Muscle layer of colon (tissue), 2 donors: ENCODE results near the gene HEXD.

Experiments used
- H3K27ac ChIP-seq: one replicate; pipeline ENCODE4 v1.7.0; 2013; ENCODE audit warnings: low read depth, mild to moderate bottlenecking, low read length, moderate library complexity
- H3K27me3 ChIP-seq, 2 donors: one replicate each; pipeline ENCODE4 v1.7.0; 2013; ENCODE audit warnings: low read length in 2 of 2, mild to moderate bottlenecking in 2 of 2; ENCODE audit not compliant: insufficient read depth in 2 of 2, control insufficient read depth in 1 of 2
- H3K36me3 ChIP-seq: one replicate; pipeline ENCODE4 v1.7.0; 2013; ENCODE audit warnings: mild to moderate bottlenecking, low read length; ENCODE audit not compliant: insufficient read depth
- H3K4me1 ChIP-seq: one replicate; pipeline ENCODE4 v1.7.0; 2013; ENCODE audit warnings: mild to moderate bottlenecking, low read length; ENCODE audit not compliant: insufficient read depth
- H3K4me3 ChIP-seq, 2 donors: one replicate each; pipeline ENCODE4 v1.7.0; 2013; ENCODE audit warnings: low read length in 2 of 2, low read depth in 1 of 2, mild to moderate bottlenecking in 1 of 2, moderate library complexity in 1 of 2
- H3K9ac ChIP-seq: one replicate; pipeline ENCODE4 v1.7.0; 2013; ENCODE audit warnings: low read length
- H3K9me3 ChIP-seq: one replicate; pipeline ENCODE4 v1.7.0; 2013; ENCODE audit warnings: mild to moderate bottlenecking, low read length
- donor health status: abdominal sarcoma.
- donor health status: Adenocarcinoma of cecum.

The HEXD gene

DNA sequence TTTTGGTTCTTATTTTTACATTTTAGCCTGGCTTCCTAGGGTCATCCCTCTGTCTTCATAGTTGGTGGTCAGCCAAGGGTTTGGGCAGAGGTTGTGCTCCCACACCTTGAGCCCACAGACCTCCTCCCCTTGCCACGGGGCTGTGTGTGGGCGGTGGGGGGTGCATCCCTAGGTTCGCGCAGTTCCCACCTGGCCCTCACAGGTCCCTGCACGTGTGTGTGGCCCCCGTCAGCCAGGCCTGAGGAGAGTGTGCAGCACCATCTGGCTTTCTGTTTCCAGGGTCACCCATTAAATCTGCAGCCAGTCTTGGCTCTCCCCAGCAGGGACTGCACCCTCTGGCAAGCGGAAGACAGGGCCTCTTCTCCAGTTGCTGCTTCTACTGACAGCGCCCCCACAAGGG is 13.9 kb downstream of the HEXD start:
- no peaks in the 10 kb centered on the region for H3K27me3 ChIP-seq
- H3K9me3 ChIP-seq, result no peaks in the 10 kb centered on the region
- H3K4me1 ChIP-seq, result no peaks in the 10 kb centered on the region
- H3K9ac ChIP-seq, result no peak overlapping the region
- no peak overlapping the region for H3K27ac ChIP-seq
- no peaks in the 10 kb centered on the region for H3K36me3 ChIP-seq
- H3K4me3 ChIP-seq, result no peak overlapping the region

DNA sequence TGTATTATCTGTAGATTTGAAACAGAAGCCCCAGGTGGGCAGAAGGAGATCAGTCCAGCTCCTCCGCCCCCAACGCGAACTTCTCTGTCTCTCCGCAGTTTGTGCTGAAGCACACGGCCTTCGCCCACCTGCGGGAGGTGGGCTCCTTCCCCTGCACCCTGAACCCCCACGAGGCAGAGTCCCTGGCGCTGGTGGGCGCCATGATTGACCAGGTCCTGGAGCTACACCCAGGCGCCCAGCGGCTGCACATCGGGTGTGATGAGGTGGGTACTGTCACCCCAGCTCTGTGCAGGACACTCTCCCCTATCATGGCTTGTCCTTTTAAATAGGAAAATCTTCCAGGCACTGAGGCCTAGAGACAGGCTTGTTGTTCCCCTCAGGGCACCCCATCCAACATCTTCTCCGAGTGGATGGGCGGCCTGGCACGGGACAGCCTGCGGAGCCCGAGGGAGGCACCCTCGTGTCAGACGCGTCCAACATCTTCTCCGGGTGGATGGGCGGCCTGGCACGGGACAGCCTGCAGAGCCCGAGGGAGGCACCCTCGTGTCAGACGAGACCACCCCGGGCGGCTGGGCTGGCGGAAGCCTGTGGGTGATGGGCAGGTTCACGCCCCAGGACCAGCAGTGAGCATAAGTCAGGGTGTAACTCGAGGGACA is 15.5 kb downstream of the HEXD start:
- H3K4me1 ChIP-seq, result no peaks in the 10 kb centered on the region
- H3K27ac ChIP-seq, result no peak overlapping the region
- H3K36me3 ChIP-seq, result no peaks in the 10 kb centered on the region
- no peaks in the 10 kb centered on the region for H3K27me3 ChIP-seq
- no peaks in the 10 kb centered on the region for H3K9me3 ChIP-seq
- no peak overlapping the region for H3K4me3 ChIP-seq
- no peak overlapping the region for H3K9ac ChIP-seq

DNA sequence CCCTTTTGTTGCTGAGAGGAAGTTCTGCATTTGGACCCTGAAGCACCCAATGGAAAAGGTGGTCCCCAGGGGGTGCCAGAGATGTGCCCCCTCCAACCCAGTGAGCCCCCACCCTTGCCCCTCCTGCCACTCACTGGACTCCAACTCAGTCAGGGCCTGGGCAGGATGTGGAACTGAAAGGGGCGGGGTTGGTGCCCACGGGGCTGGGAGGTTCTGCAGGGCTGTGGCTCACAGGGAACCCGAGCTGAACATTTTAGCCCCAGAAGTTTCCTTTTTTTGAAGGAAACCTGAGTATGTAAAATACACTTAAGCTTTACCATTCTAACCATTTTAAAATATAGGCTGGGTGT is 16.0 kb downstream of the HEXD start:
- no peaks in the 10 kb centered on the region for H3K27me3 ChIP-seq
- H3K36me3 ChIP-seq, result no peaks in the 10 kb centered on the region
- H3K27ac ChIP-seq, result no peak overlapping the region
- no peaks in the 10 kb centered on the region for H3K9me3 ChIP-seq
- H3K4me3 ChIP-seq, result no peak overlapping the region
- no peaks in the 10 kb centered on the region for H3K4me1 ChIP-seq
- H3K9ac ChIP-seq, result no peak overlapping the region

DNA sequence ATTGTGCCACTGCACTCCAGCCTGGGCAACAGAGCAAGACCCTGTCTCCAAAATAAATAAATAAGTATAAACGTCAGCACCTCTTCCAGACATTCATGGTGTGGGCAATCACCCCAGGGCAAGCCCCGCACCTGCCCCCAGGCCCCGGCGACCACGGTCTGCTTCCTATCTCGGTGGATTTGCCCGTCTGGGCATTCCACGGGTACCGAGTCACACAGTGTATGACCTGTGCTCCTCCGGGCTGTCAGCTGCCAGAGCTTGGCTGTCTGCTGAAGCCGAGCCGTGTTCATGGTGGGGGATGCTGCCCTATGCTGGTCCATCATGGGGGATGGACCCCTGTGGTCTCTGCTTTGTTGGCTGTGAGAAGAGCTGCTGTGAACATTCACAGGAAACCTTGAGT is 17.0 kb downstream of the HEXD start:
- Histone ChIP-seq H3K9me3 (no peaks in the 10 kb centered on the region), H3K27ac (no peak overlapping the region), H3K27me3 (no peaks in the 10 kb centered on the region), H3K4me1 (no peaks in the 10 kb centered on the region), H3K4me3 (no peak overlapping the region), H3K9ac (no peak overlapping the region), H3K36me3 (no peaks in the 10 kb centered on the region)

DNA sequence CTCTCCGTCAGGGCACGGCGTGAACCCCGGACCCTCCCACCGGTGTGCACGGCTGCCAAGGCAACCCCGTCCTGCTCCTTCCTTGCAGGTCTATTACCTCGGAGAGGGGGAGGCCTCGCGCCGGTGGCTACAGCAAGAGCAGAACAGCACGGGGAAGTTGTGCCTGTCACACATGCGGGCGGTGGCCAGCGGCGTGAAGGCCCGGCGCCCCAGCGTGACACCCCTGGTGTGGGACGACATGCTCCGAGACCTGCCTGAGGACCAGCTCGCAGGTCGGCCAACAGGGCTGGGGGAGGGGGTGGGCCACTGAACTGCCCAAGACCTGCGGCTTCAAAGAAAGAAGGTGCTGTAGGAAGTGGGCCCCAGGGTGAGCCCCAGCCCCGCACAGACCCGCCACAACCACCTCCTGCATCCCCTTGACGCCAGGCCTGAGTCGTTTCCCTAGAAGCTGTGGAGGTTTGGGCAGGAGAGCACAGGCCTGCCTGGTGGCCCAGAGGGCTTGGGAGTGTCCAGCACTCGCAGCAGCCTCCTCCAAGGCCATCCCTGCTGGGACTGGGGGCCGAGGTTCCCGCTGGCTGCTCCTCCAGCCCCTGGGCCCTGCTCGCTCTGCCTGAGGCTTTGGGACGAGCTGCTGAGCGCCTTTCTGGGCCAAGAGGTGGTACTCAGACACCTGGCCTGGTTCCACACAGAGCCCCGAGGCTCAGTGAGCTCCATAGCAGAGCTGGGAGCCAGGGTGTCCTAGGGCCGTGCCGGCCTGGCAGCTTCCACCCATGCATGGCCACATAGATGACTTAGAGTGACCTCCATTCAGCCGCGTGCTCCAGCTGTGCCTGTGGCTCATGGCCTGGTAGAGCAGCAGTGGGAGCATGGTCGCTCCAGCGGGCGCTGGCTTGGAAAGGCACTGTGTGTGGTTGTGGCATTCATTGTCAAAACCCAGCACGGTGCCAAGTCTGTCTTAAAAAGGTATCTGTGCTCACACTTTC is 17.7 kb downstream of the HEXD start:
- Histone ChIP-seq H3K9me3 (no peaks in the 10 kb centered on the region), H3K4me3 (no peak overlapping the region), H3K9ac (no peak overlapping the region), H3K27me3 (no peaks in the 10 kb centered on the region), H3K4me1 (no peaks in the 10 kb centered on the region), H3K27ac (no peak overlapping the region), H3K36me3 (no peaks in the 10 kb centered on the region)

DNA sequence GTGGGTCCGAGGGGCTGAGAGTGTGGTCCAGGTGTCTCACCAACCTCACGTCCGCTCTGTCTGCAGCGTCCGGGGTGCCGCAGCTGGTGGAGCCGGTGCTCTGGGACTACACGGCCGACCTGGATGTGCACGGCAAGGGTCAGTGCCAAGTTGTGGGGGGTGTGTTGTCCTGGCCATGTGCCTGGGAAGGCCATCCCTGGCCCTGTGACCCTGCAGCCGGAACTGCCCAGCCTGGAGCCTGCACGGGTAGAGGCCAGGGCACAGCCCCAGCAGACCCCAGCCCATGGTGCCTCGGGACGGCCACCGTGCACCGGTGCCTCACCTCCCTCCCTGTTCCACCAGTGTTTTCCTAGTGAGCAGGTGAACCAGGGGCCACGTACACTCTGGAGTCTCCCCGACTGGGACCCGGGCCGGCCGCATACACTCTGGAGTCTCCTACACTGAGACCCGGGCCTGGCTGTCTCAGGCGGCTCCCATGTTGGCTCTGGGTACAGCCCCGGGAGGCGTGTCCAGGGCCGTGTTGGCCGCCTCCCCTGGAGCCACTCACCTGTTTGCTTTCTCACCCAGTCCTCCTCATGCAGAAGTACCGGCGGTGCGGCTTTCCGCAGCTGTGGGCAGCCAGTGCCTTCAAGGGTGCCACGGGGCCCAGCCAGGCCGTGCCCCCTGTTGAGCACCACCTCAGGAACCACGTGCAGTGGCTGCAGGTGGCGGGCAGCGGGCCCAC is 18.6 kb downstream of the HEXD start:
- H3K4me3 ChIP-seq, result no peak overlapping the region
- no peak overlapping the region for H3K9ac ChIP-seq
- H3K9me3 ChIP-seq, result no peaks in the 10 kb centered on the region
- no peak overlapping the region for H3K27ac ChIP-seq
- H3K27me3 ChIP-seq, result no peaks in the 10 kb centered on the region
- H3K36me3 ChIP-seq, result no peaks in the 10 kb centered on the region
- no peaks in the 10 kb centered on the region for H3K4me1 ChIP-seq

DNA sequence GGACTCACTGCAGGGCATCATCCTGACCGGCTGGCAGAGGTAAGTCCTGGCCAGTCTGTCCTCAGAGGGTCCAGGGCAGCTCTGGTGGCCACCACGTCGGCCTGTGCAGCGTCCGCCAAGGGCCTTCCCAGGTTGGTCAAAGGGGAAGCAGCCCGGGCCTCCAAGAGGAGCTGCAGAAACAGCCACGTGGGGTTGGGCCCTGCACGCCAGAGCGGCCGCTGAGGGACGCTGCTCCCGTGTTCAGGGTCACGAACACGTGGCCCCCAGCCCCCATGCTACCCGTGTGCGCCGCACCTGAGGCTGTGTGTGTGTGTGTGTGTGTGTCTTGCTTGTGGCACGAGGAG is 19.1 kb downstream of the HEXD start:
- Histone ChIP-seq H3K36me3 (no peaks in the 10 kb centered on the region), H3K4me1 (no peaks in the 10 kb centered on the region), H3K4me3 (no peak overlapping the region), H3K27me3 (no peaks in the 10 kb centered on the region), H3K9ac (no peak overlapping the region), H3K9me3 (no peaks in the 10 kb centered on the region), H3K27ac (no peak overlapping the region)

DNA sequence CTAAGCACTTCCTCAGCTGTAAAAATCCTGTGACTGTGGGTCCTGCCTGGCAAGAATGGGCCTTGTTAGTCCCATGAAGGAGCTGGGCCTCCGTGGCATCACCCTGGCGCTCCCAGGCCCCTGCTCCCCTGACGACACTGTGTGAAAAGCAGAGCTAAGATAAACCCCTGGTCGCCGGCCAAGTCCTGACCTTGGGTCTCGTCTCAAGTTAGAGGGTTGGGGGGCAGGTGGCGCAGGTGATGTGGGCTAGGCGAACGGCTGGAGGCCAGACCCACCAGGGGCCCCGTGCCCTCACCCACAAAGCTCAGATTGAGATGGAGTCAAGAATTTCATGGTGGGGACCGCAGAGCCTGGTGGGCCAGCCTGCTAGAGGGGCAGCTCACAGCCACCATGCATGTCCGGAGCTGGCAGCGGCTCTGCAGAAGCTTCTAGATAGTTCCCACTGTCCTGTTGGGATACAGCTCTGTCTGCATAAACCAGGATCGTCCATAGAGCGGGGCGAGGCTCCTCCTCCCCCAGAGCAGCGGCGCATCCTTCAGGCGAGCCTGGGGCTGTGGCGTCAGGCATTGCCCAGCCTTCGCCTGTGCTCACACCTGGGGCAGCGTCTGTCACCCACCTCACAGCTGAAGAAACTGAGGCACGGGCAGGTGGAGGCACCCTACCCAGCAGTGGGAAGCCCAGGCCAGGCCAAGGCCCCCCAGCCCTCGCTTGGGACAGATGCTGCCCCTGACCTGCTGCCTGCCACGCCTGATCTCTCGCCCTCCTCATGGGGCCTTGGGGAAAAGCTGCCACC is 20.4 kb downstream of the HEXD start:
- Histone ChIP-seq H3K9ac (no peak overlapping the region), H3K4me1 (no peaks in the 10 kb centered on the region), H3K9me3 (no peaks in the 10 kb centered on the region), H3K27ac (no peak overlapping the region), H3K27me3 (no peaks in the 10 kb centered on the region), H3K36me3 (peaks cover 8% of the 10 kb centered on the region), H3K4me3 (no peak overlapping the region)

DNA sequence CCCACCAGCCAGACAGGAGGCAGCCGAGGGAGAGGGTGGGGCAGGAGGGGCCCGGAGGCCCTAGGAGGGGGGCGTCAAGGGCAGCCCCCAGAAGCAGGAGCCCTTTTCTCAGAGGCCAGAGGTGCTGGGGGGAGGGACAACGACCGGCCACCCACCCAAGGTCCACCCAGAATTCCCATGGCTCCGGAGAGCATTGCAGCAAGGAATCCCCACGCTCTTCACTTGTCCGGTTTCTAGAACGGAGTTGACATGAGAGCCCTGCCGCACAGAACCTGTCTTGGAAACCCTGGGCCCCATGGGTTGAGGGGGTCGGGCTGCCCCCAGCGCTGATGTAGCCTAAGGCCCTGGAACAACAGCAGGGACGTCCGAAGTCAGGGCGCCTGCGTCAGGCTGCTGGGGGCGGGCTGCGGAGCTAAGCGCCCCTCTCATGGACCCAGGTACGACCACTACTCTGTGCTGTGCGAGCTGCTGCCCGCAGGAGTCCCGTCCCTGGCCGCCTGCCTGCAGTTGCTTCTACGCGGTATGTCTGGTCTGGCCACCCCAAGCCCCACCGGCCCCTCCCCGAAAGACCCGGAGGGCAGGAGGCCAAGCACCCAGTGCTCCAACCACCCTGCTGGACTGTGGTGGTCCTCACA is 21.2 kb downstream of the HEXD start:
- H3K4me3 ChIP-seq, result no peak overlapping the region
- no peaks in the 10 kb centered on the region for H3K4me1 ChIP-seq
- peaks cover 8% of the 10 kb centered on the region for H3K36me3 ChIP-seq

DNA sequence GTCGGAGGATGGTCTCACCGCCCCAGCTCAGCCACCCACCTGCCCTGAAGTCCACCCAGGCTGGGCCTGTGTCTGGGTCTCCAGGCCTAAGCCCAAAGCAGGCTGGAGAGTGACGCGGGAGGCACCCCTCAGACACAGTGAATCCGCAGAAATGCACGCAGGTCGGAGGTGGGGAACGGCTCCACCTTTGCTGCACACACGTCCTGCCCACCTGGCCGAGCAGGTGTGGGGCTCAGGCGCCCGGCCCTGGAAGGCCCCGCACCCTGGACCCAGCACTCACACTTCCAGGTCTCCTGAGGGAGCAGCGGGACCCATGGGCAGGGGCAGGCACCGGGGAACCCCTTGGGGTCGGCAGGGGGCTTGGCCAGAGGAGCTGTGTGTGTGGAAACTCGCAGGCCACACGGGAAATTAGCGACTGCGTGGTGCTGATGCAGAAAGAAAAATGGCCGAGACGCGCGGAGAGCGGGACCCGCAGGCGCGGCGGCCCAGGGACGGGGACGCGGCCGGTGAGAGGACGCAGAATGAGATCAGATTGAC is 21.8 kb downstream of the HEXD start:
- no peak overlapping the region for H3K27ac ChIP-seq
- no peaks in the 10 kb centered on the region for H3K27me3 ChIP-seq
- no peaks in the 10 kb centered on the region for H3K4me1 ChIP-seq
- no peaks in the 10 kb centered on the region for H3K9me3 ChIP-seq
- peaks cover 8% of the 10 kb centered on the region for H3K36me3 ChIP-seq
- H3K9ac ChIP-seq, result no peak overlapping the region
- H3K4me3 ChIP-seq, result no peak overlapping the region

More for the DNA sequence above, 21.2 kb downstream of the HEXD start:
- H3K9ac ChIP-seq, result no peak overlapping the region
- H3K9me3 ChIP-seq, result no peaks in the 10 kb centered on the region
- H3K27me3 ChIP-seq, result no peaks in the 10 kb centered on the region
- H3K27ac ChIP-seq, result no peak overlapping the region
